ENCODE data around the gene HTRA3.
A peak's percentile ranks its signal among the peaks of the same experiment; 100 is the strongest.
"Not testable (repeated sequence)": the region's sequence is repeated elsewhere in the genome, so short reads cannot be mapped to it uniquely, and the experiment has no call there.

The HTRA3 gene

GRCh38 chr4:8332038-8332857 is 62.7 kb downstream of the HTRA3 start:
- no peak for DNase-seq

- no peak for DNase-seq
Measured at GRCh38 chr4:8332891-8333331, 63.4 kb downstream of the HTRA3 start.

GRCh38 chr4:8333726-8334460 is 64.3 kb downstream of the HTRA3 start:
- DNase-seq = no peak

GRCh38 chr4:8334786-8335460 is 65.4 kb downstream of the HTRA3 start:
- no peak for DNase-seq

GRCh38 chr4:8335848-8336247 is 66.3 kb downstream of the HTRA3 start:
- DNase-seq = no peak

- DNase-seq = peak; percentile 71
Measured at GRCh38 chr4:8336412-8337075, 67.0 kb downstream of the HTRA3 start.

- peak; percentile 12 for DNase-seq
Measured at GRCh38 chr4:8338351-8338961, 68.9 kb downstream of the HTRA3 start.

GRCh38 chr4:8340781-8341241 is 71.3 kb downstream of the HTRA3 start:
- no peak for DNase-seq

- not testable (repeated sequence) for DNase-seq
Measured at GRCh38 chr4:8341281-8341680, 71.7 kb downstream of the HTRA3 start.

GRCh38 chr4:8341691-8342090 is 72.1 kb downstream of the HTRA3 start:
- no peak for DNase-seq

GRCh38 chr4:8342651-8343261 is 73.2 kb downstream of the HTRA3 start:
- DNase-seq = no peak

GRCh38 chr4:8343262-8343966 is 73.9 kb downstream of the HTRA3 start:
- no peak for DNase-seq

- no peak for DNase-seq
Measured at GRCh38 chr4:8343967-8344331, 74.4 kb downstream of the HTRA3 start.

GRCh38 chr4:8344377-8344776 is 74.8 kb downstream of the HTRA3 start:
- DNase-seq = no peak

- DNase-seq = no peak
Measured at GRCh38 chr4:8345053-8345945, 75.7 kb downstream of the HTRA3 start.

GRCh38 chr4:8345946-8346814 is 76.6 kb downstream of the HTRA3 start:
- no peak for DNase-seq

GRCh38 chr4:8346838-8347605 is 77.5 kb downstream of the HTRA3 start:
- no peak for DNase-seq

GRCh38 chr4:8347660-8348059 is 78.1 kb downstream of the HTRA3 start:
- no peak for DNase-seq

GRCh38 chr4:8348071-8348470 is 78.5 kb downstream of the HTRA3 start:
- DNase-seq = no peak
